T-helper 2 cell treated with Interferon-gamma antibody and Interleukin-4, amounts not matched to agents 5 μg/mL and 100 μg/mL, for 36 hours (primary cell): ENCODE results near the gene LIMS4.
"Not testable (repeated sequence)": the region's sequence is repeated elsewhere in the genome, so short reads cannot be mapped to it uniquely, and the experiment has no call there.

Source experiments
- DNase-seq: peaks from one replicate; pipeline ENCODE4 v3.0.0; 2021; ENCODE audit warnings: low spot score
- H3K27ac Mint-ChIP-seq: one replicate; pipeline ENCODE4 v1.8.0; 2021; ENCODE audit warnings: mild to moderate bottlenecking, mixed read lengths
- H3K27me3 Mint-ChIP-seq: one replicate; pipeline ENCODE4 v1.8.0; 2021; ENCODE audit warnings: low read depth, mixed read lengths
- H3K36me3 Mint-ChIP-seq: one replicate; pipeline ENCODE4 v1.8.0; 2021; ENCODE audit warnings: low read depth, mixed read lengths
- H3K4me1 Mint-ChIP-seq: one replicate; pipeline ENCODE4 v1.8.0; 2021; ENCODE audit warnings: low read depth, mixed read lengths
- H3K4me3 Mint-ChIP-seq: one replicate; pipeline ENCODE4 v1.8.0; 2022; ENCODE audit warnings: mild to moderate bottlenecking, moderate library complexity, mixed read lengths
- H3K9me3 Mint-ChIP-seq: one replicate; pipeline ENCODE4 v1.8.0; 2021; ENCODE audit warnings: mixed read lengths

The LIMS4 gene, protein sequence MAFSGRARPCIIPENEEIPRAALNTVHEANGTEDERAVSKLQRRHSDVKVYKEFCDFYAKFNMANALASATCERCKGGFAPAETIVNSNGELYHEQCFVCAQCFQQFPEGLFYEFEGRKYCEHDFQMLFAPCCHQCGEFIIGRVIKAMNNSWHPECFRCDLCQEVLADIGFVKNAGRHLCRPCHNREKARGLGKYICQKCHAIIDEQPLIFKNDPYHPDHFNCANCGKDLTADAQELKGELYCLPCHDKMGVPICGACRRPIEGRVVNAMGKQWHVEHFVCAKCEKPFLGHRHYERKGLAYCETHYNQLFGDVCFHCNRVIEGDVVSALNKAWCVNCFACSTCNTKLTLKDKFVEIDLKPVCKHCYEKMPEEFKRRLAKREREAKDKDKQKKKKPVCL

DNA sequence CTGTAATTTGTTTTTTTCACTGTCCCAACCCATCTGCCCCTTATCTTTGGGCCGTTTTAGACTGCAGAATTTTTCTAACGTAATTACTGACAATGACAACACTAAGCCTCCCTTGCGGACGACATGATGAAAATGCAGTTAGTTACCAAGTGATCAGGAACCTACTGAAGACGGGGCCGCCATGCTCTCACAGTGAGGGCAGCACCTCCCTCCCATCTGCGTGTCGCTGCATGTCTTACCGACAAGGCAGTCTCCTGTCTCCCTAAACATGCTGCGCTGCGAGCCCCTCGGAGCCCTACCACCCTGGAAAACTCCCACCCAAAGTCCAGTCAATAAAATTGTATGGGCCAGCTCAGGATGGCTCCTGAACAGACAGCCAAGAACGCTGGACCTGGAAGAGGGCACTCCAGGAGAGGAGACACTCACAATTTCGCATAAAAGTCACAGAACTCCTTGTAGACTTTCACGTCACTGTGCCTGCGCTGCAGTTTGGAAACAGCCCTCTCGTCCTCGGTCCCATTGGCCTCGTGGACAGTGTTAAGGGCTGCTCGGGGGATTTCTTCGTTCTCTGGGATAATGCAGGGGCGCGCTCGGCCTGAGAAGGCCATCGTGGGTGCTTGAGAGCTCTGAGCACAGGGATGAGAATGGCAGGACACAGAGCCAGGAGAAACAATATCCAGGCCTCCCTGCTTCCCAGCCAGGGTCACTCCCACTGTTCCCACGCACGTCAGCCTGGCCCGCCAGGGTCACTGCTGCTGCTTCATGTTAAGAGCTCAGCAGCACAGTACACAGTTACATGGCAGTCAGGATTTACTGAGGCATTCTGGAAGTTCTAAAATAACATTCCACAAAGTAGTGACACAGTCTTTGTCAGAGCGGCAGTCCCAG, at the start of gene LIMS4:
Gene LIMS4, minus strand, starts transcription at position 646 of the 888 bp plus-strand sequence. Its CDS starts 38 bp downstream, at position 608.
- H3K27me3 Mint-ChIP-seq, H3K4me1 Mint-ChIP-seq, DNase-seq, H3K4me3 Mint-ChIP-seq, H3K27ac Mint-ChIP-seq, H3K36me3 Mint-ChIP-seq, H3K9me3 Mint-ChIP-seq: not testable (repeated sequence)

DNA sequence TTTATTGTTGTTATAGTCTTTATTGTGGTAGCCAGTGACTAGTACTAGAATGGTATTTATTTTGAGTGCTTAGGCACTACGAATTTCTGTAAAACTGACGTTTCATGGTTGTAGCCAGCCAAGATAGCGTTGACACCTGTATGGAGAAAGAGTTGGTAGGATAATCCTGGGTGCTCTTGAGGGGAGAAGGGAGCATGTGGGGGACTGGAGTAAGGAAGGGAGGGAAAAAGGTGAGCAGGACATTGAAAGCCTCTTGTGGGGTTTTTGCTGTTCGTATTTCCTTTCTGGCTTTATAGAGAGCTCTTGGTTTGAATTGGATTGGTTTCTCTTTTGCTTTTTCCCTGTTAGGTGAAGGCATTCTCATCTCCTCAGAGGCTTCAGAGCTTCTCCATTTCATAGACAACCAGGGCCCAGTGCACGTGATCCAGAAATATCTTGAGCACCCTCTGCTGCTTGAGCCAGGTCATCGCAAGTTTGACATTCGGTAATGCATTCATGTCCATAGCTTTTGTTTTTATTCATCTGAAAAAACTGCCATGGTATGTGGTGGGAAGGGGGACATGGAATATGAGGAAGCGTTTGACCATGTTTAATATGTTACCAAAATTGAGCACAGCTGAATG, 27.2 kb upstream of the LIMS4 start:
- H3K4me3 Mint-ChIP-seq, DNase-seq, H3K36me3 Mint-ChIP-seq, H3K4me1 Mint-ChIP-seq, H3K9me3 Mint-ChIP-seq, H3K27ac Mint-ChIP-seq, H3K27me3 Mint-ChIP-seq: not testable (repeated sequence)

DNA sequence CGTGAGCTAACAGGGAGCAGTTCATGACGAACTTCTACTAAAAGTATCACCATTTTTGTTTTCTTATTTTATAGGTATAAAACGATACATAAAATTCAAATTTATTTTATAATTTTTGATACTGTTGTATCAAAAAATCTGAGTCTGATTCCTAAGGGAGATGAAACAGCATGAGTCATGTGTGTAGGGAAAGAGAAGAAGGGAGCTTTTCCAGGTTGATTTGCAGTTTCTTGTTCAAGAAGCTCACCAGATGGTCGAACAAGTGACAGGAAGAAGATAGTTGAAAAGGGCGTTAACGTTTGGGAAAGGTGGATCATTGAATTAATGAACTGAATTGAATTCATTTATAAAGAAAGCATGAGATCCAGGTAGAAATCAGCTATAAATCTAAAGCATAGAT, 23.4 kb upstream of the LIMS4 start:
- DNase-seq, H3K4me1 Mint-ChIP-seq, H3K9me3 Mint-ChIP-seq, H3K4me3 Mint-ChIP-seq, H3K27me3 Mint-ChIP-seq, H3K36me3 Mint-ChIP-seq, H3K27ac Mint-ChIP-seq: not testable (repeated sequence)

DNA sequence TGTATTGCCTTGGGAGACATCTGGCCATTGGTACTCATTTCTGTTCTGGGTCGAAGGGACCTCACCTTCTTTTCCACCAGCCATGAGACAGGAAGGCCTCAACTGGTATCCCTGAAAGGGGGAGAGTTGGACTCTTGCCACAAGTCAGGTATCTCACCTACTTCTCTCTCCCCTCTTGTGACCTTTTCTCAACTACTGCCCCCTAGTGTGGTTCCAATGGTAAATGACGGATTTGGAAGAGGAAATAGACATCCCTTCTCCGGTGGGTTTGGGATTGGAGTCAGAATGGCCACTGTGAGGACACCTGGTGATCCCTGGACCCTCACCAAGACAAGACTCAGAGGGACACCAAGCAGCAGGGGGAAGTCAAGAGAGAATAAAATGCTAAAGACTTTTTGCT, 21.9 kb upstream of the LIMS4 start:
- DNase-seq, H3K27ac Mint-ChIP-seq, H3K36me3 Mint-ChIP-seq, H3K27me3 Mint-ChIP-seq, H3K9me3 Mint-ChIP-seq, H3K4me3 Mint-ChIP-seq, H3K4me1 Mint-ChIP-seq: not testable (repeated sequence)

DNA sequence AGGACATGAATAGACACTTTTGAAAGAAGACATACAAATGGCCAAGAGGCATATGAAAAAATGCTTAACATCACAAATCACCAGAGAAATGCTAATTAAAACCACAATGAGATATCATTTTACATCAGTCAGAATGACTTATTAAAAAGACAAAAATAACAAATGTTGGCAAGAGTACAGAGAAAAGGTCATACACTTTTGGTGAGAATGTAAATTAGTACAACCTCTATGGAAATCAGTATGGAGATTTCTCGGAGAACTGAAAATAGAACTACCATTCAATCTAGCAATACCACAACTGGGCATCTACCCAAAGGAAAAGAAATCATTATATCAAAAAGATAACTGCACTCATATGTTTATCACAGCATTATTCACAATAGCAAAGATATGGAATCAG, 16.4 kb upstream of the LIMS4 start:
- not testable (repeated sequence) for H3K4me3 Mint-ChIP-seq, H3K27ac Mint-ChIP-seq, H3K9me3 Mint-ChIP-seq, H3K4me1 Mint-ChIP-seq, DNase-seq, H3K36me3 Mint-ChIP-seq, H3K27me3 Mint-ChIP-seq

DNA sequence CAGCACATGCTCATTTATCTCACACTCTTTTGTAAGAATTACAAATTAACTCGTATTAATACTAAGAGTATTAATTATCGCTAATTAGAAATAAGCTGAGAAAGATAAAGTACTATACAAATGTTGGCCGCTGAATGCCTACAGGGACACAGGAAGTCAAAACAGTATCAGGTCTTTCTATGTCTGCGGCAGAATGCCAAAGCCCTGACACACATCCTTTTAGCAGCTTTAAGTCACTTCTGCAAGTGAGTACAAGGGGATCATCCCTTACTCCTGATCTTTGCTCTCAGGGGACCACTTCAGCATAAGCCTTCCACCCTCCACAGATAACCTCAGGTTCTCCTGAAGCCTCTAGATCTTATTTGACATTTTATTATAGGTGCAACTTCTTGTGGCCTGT, 10.1 kb upstream of the LIMS4 start:
- not testable (repeated sequence) for DNase-seq, H3K4me1 Mint-ChIP-seq, H3K27me3 Mint-ChIP-seq, H3K27ac Mint-ChIP-seq, H3K9me3 Mint-ChIP-seq, H3K4me3 Mint-ChIP-seq, H3K36me3 Mint-ChIP-seq

DNA sequence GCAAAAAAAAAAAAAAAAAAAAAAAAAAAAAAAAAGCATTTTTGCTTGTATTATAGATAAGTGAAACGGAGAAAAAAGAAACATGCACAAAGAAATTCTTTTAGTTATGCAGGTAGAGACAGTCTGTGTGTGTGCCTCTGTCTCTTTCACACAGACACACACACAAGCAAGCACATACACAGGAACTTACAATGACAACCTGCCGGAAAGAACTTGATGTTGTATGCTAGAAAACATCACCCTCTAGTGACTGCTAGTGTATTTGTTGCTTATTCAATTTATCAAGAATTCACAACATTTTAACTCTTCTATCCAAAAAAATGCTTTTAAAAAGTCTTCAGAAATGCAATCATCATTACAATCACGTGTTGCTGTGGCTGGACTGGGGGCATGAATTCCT, 8.6 kb upstream of the LIMS4 start:
- not testable (repeated sequence) for H3K27ac Mint-ChIP-seq, H3K4me1 Mint-ChIP-seq, H3K9me3 Mint-ChIP-seq, H3K27me3 Mint-ChIP-seq, DNase-seq, H3K36me3 Mint-ChIP-seq, H3K4me3 Mint-ChIP-seq

DNA sequence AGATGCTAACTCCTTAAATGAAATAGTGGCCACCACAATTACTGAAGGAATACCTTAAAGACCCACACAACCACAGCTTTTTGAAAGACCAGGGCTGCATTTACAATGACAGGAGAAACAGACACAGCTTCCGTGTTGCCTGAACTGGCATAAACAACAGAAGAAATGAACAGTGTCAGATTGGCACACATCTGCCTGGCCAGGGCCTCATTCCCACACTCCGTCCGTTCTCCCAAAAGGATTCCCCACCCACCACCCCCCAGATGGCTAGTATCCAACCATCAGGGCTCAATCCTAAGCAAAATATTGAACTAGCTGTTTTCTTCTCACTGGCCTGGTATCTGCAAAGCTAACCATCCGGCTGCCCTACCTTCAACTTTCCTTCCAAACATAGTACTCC, 7.5 kb upstream of the LIMS4 start:
- not testable (repeated sequence) for H3K4me1 Mint-ChIP-seq, H3K27me3 Mint-ChIP-seq

DNA sequence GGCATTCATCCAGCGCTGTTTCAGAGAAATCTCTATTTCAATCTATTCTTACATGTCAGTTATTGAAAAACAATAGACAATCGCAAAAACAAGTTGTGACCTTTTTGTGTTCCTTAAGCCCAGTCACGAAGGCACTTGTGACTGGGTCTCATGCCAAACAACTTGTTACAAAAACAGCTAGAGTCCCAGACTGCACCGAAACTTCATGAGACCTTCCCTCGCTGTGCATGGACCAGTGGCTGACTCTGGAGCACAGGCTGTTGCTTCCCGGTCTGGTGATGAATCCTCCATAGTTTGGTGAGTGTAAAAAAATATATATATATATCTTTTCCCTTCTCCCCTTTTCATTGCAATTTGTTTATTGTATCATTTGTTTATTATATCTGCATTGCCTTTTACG, 4.8 kb upstream of the LIMS4 start:
- H3K36me3 Mint-ChIP-seq, H3K9me3 Mint-ChIP-seq, H3K4me3 Mint-ChIP-seq, DNase-seq, H3K27ac Mint-ChIP-seq, H3K27me3 Mint-ChIP-seq, H3K4me1 Mint-ChIP-seq: not testable (repeated sequence)

More for the DNA sequence above, 7.5 kb upstream of the LIMS4 start:
- not testable (repeated sequence) for H3K27ac Mint-ChIP-seq, DNase-seq, H3K36me3 Mint-ChIP-seq, H3K4me3 Mint-ChIP-seq, H3K9me3 Mint-ChIP-seq

DNA sequence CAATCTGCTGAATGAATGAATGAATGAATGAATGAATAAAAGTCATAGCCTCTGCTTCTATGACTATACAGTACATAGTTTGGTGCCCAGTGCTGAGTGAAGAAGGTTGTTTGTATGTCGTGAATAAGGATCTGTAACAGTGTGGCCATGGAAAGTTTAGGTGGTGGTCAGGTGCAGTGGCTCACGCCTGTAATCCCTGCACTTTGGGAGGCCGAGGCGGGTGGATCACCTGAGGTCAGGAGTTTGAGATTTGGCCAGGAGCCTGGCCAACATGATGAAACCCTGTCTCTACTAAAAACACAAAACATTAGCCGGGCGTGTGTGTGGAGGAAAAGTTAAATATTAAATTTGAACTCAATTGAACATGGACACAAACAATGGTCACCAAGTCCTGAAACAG, 4.3 kb upstream of the LIMS4 start:
- not testable (repeated sequence) for H3K4me3 Mint-ChIP-seq, H3K4me1 Mint-ChIP-seq, H3K27me3 Mint-ChIP-seq, DNase-seq, H3K27ac Mint-ChIP-seq, H3K36me3 Mint-ChIP-seq, H3K9me3 Mint-ChIP-seq

DNA sequence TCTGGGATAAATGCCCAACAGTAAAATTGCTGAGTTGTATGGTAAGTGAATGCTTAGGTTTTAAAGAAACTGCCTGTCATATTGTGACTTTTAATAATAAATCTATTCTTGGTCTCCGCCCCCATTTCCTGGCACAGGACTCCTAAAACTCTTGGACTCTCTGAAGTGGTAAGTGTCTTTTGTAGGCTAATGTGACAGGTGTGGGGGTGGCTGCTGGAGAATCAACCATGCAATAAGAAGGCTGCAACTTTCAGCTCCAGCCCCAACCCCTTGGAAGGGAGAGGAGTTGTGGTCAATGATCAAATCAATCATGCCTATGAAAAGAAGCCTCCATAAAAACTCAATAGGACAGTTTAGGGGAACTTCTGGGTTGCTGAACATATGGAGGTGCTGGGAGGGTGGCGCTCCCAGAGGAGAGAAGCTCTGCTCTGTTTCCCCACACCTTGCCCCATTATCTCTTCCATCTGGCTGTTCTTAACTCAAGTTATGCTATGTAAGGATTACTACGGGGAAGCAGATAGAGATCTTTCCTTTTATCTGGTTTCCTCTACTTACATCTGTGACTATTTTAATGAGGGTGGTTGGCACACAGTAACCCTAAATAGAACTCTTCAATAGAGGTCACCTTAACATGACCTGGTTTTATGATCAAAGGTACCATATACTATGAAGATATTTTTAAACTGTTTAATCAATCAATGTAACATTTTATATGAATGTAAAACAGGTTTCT, 3.2 kb upstream of the LIMS4 start:
- not testable (repeated sequence) for H3K27me3 Mint-ChIP-seq, H3K9me3 Mint-ChIP-seq, H3K36me3 Mint-ChIP-seq, H3K4me1 Mint-ChIP-seq, DNase-seq, H3K4me3 Mint-ChIP-seq, H3K27ac Mint-ChIP-seq

DNA sequence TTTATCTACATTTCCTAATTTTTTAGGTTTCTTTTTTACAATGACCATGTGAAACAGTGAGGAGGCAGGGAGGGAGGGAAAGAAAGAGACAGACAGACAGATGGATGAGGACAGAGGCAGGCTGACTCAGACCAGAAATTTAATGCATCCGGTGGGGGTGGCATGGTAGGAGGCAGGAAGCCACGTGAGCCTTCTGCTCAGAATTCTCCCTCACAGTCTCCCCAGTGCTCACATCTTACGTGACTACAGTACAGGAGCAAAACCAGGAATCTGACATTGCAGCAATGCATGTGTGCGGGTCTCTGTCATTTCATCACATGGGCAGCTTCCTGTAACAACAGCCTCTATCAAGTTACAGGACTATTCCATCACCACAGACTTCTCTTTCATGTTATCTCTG, 2.3 kb upstream of the LIMS4 start:
- DNase-seq, H3K4me1 Mint-ChIP-seq, H3K27ac Mint-ChIP-seq, H3K27me3 Mint-ChIP-seq, H3K9me3 Mint-ChIP-seq, H3K36me3 Mint-ChIP-seq, H3K4me3 Mint-ChIP-seq: not testable (repeated sequence)

DNA sequence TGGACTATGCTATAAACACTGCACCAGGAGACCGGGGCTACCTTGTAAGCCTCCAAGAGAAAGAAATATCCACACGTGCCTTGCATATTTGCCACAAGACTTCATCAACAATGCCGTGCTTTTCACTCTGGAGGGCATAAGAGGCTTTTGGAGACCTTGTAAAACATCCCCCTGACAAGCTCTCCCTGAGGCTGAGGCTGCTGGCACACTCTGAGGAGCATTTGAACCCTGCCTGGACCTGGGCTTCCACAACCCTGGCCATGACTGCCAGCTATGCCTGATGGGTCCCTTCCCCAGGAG, 393 bp upstream of the LIMS4 start:
- not testable (repeated sequence) for H3K27me3 Mint-ChIP-seq, H3K9me3 Mint-ChIP-seq, H3K27ac Mint-ChIP-seq, DNase-seq, H3K36me3 Mint-ChIP-seq, H3K4me1 Mint-ChIP-seq, H3K4me3 Mint-ChIP-seq

DNA sequence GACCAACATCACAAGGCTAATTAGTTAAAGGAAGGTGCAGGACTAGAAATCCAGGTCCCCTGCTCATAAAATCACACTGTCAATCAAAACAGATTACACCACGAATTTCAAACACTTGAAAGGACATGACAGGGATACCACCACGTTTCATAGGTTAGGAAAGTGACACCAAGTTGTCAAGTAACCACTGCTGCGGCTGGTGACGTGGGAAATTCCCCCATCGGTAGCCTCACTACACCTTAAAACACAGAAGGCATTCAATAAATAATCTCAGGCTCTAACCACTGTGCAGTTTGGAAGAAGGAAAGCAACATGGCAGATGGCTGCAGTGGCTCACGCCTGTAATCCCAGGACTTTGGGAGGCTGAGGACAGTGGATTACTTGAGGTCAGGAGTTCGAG, 3.7 kb downstream of the LIMS4 start:
- not testable (repeated sequence) for H3K4me3 Mint-ChIP-seq, H3K27ac Mint-ChIP-seq, DNase-seq, H3K9me3 Mint-ChIP-seq, H3K27me3 Mint-ChIP-seq, H3K36me3 Mint-ChIP-seq, H3K4me1 Mint-ChIP-seq
